NCI-H1436 (cell line): ENCODE data around the gene GALNT10.

ENCODE experiments used
- DNase-seq: peaks from one replicate; lab custom pipeline; 2025; lab: John Stamatoyannopoulos, UW

Gene GALNT10

GRCh38 chr5:154234551-154234950 is 44.0 kb downstream of the GALNT10 start:
- DNase-seq: no peak

- DNase-seq: no peak
Observed at GRCh38 chr5:154236011-154236410, 45.5 kb downstream of the GALNT10 start.

GRCh38 chr5:154236536-154237375 is 46.2 kb downstream of the GALNT10 start:
- DNase-seq: no peak

- DNase-seq: no peak
Observed at GRCh38 chr5:154237376-154237743, 46.8 kb downstream of the GALNT10 start.

GRCh38 chr5:154237946-154238345 is 47.4 kb downstream of the GALNT10 start:
- no peak for DNase-seq

- no peak for DNase-seq
Observed at GRCh38 chr5:154238776-154239481, 48.4 kb downstream of the GALNT10 start.

- no peak for DNase-seq
Observed at GRCh38 chr5:154240595-154240994, 50.1 kb downstream of the GALNT10 start.

- no peak for DNase-seq
Observed at GRCh38 chr5:154241021-154241420, 50.5 kb downstream of the GALNT10 start.

- DNase-seq: no peak
Observed at GRCh38 chr5:154242442-154242841, 51.9 kb downstream of the GALNT10 start.

GRCh38 chr5:154242964-154243376 is 52.4 kb downstream of the GALNT10 start:
- DNase-seq: no peak

- DNase-seq: no peak
Observed at GRCh38 chr5:154243736-154244135, 53.2 kb downstream of the GALNT10 start.

GRCh38 chr5:154244476-154244875 is 53.9 kb downstream of the GALNT10 start:
- DNase-seq: no peak

GRCh38 chr5:154248691-154249090 is 58.2 kb downstream of the GALNT10 start:
- no peak for DNase-seq

- DNase-seq: no peak
Observed at GRCh38 chr5:154249826-154250225, 59.3 kb downstream of the GALNT10 start.

GRCh38 chr5:154251529-154251928 is 61.0 kb downstream of the GALNT10 start:
- DNase-seq: no peak

- DNase-seq: no peak
Observed at GRCh38 chr5:154253807-154254206, 63.3 kb downstream of the GALNT10 start.

GRCh38 chr5:154254896-154255295 is 64.4 kb downstream of the GALNT10 start:
- DNase-seq: no peak

GRCh38 chr5:154257046-154257445 is 66.5 kb downstream of the GALNT10 start:
- no peak for DNase-seq

- no peak for DNase-seq
Observed at GRCh38 chr5:154258531-154259217, 68.1 kb downstream of the GALNT10 start.

GRCh38 chr5:154260224-154260927 is 69.8 kb downstream of the GALNT10 start:
- no peak for DNase-seq

- peak; percentile 24 for DNase-seq
Observed at GRCh38 chr5:154262342-154262741, 71.8 kb downstream of the GALNT10 start.

GRCh38 chr5:154264549-154265196 is 74.1 kb downstream of the GALNT10 start:
- DNase-seq: no peak
